Activated CD4-positive, CD25-positive, alpha-beta regulatory T cell (primary cell): ENCODE data around the gene POGK.
"Not testable (repeated sequence)": the region's sequence is repeated elsewhere in the genome, so short reads cannot be mapped to it uniquely, and the experiment has no call there.

Experiments used
- DNase-seq, 4 experiments: peaks; one replicate each; lab custom pipeline; 2025; lab: John Stamatoyannopoulos, UW

Gene POGK

DNA sequence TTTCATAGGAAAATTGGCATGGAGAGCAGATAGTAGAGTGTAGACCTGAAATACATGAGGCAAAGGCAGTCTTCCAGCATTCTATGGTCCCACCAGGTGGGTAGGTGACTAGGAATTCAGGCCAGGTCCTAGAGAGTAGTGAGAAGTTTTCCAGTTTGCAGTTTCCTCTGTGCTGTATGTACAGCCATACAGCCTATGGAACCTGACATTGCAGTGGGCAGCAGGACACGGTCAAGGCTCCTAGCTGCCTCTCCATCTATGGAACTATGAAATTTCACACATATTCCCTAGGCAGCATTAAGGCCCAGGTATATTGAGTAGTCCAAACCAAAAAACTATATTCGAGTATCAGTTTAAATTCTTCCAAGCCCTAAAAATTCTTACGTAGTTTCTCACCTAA lies 16.3 kb downstream of the POGK start:
- DNase-seq, result no peak

DNA sequence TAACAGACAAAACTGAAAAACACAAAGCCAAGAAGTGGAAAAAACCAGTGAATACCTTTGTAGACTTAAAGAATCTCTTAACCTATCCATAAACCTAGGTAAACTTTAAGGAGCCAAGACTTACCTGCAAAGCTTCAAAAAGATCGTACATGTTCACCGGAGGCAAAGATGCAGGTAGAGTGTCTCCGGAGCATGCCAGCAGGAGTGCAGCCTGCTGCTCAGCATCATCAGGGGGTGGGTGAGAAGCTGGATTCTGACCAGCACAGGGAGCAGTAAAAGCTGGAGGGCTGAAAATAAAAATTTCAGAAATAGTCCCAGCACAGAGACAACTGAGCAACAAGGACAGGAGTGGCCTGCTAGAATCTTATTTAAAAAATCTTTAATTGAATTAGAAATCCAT lies 18.7 kb downstream of the POGK start:
- no peak for DNase-seq

DNA sequence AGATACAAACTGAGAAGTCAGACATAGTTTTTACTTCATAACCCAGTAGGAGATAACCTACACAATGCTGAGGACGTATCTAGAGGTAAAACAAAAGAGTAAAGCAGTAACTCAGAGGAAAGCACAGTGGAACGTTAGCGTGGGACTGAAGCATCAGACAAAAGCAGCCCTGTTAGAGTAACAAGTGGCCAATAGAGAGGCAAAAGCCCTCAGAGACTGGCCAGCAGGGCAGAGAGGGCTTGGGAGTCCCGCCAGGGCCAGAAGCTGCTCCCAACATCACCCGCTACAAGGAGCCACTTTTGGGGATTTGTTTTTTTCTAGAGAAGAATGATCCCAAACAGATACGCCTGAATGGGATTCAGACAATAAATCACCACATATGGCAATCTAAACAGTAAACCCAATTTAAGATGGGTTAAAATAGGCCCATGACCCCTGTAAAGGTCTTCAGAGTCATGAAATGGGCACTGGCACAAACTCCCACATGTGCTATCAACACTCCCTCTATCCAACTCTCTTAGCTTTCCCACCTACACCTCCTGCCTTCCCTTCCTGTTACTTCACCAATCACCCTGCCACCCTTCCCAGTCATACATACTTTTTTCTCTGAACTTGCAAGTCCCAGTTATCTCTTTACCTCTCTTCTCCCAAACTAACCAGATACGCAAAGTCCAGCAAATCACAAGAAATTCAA lies 19.6 kb downstream of the POGK start:
- DNase-seq, result no peak

GRCh38 chr1:166859597-166859996 lies 20.3 kb downstream of the POGK start:
- no peak for DNase-seq

- DNase-seq, result no peak
Measured at GRCh38 chr1:166865926-166866325, 26.7 kb downstream of the POGK start.

- no peak for DNase-seq
Measured at GRCh38 chr1:166868639-166869038, 29.4 kb downstream of the POGK start.

DNA sequence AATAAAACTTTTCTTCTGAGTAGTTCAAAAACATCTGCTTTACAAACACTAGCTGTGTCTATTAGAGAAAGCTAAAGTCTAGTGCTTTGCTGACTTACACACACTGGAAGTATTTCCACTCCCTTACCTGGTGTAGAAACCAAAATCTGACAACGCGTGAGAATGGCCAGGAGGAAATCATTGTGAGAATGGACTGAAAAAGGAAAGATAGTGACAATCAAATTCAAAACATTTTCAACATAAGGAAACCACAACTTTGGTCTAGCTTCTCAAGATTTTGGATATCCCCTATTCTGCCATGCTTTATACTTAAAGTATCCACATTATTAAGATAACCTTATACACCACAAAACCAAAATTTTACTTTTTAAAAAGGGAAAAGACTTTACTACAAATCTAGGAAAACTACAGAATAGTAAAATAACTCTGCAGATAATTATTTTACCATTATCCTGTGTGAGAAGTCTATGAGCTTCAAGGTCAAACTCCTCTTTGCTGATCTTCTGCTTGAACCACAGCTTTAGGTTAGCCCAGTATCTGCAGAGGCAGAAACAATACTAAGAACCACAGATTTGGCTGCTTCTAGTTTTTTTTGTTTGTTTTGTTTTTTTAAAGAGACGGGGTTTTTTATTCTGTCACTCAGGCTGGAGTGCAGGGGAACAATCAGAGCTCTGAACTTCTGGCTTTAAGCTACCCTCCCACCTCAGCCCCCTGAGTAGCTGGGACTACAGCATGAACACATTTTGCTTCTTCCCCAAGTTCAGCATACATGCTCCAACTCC lies 30.2 kb downstream of the POGK start:
- DNase-seq, result no peak

- DNase-seq, result no peak
Measured at GRCh38 chr1:166870584-166870983, 31.3 kb downstream of the POGK start.

- DNase-seq, result no peak
Measured at GRCh38 chr1:166874464-166874863, 35.2 kb downstream of the POGK start.

GRCh38 chr1:166875302-166875733 lies 36.0 kb downstream of the POGK start:
- DNase-seq, result no peak

DNA sequence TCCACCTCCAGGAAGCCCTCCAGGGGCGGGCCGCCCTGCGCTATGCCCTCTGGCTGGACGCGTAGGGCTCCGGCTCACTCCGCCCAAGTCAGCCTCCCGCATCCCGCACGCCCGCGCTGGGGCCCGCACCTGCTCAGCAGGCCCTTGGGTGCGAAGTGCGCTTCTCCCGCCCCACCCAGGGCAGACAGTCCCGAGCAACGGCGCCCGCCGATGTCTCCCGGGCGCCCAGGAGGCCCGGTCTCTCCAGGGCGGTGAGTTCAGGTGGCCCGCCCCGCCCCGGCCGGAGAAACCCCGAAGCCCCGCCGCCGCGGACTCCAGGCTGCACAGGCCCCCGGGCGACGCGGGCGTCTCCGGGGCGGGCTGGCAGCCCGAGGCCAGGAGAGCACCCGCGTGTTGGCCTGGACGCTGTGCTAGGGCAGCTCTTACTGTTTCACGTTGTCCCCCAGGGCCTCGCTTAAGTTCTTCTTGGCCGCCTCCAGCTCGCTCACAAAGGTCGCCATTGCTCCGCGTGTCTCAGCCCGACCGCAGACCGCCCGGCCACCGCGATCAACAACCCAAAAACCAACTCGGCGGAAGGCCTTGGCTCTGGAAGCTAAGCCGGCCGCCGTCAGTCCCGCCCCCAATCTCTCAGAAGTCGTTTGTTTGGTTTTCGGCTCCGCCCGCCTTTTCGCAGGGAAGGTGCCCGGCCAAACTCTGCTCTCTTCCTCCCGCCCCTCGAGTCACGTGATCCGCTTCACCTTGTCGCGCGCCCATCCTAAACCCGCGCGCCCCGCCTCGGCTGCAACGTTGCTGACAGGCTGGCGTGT lies 36.7 kb downstream of the POGK start, which contains the start of gene TADA1:
TADA1 (minus strand) TSS at position 531 of the 806 bp plus-strand sequence; CDS start at position 500, 31 bp downstream.
- DNase-seq, result peak; percentile 91 to 98 (median 95)

- no peak for DNase-seq
Measured at GRCh38 chr1:166876540-166876838, 37.2 kb downstream of the POGK start.

- not testable (repeated sequence) for DNase-seq
Measured at GRCh38 chr1:166878173-166878917, 39.1 kb downstream of the POGK start.

DNA sequence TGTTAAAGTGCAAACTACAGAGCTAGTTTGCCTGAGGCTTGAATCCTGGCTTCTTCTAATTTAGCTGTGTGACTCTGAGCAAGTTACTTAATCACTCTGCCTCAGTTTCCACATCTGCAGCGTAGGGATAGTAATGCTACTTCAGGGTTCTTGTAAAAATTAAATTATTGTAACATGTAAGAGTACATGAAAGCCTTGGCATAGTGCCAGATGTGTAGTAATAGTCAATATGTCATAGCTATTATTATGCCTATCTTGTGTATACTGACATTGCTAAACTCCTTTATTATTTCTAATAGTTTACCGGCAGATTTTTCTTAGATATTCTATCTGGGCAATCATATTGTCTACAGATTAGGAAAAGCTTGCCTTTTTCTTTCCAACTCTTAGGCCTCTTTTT lies 43.6 kb downstream of the POGK start:
- no peak for DNase-seq

- DNase-seq, result peak in 1 of 4 experiments; percentile 5
Measured at GRCh38 chr1:166884040-166884642, 44.9 kb downstream of the POGK start.

DNA sequence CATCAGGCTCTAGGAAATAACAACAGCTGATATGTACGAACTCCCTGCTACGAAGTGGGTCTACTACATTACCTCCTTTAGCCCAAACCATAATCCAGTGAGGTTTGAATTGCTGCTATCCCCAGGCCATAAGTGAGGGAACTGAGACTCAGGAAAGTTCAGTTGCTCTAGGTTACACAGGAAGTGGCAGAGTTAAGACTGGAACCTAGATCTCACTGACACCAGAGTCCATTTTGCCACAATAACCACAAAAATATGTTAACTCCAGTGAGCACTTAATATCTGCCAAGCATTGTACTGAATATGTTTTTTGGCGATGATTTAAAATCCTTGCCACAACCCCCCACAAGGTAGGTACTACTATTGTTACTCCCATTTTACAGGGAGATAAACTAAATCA lies 45.7 kb downstream of the POGK start:
- DNase-seq, result no peak

GRCh38 chr1:166888373-166889111 lies 49.3 kb downstream of the POGK start:
- DNase-seq, result no peak

- no peak for DNase-seq
Measured at GRCh38 chr1:166889776-166890175, 50.5 kb downstream of the POGK start.

DNA sequence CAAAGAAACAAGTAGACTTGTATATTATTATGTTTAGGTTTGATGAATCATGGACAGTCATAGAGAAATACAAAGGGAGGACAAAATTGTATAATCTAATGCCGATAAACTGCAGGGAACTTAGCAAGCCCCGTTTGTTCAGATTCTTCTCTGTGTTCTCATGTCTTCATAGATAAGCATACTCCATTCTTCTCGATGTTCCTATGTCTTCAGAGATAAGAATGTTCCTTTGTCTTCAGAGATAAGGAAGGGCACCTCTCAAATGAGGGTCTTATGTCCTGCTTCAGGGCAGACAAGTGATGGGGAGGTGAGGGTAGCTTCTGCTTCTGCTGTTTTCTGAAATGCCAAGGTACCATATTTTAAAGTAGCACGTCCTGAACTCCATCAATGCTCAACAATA lies 56.5 kb downstream of the POGK start:
- no peak for DNase-seq

- DNase-seq, result no peak
Measured at GRCh38 chr1:166899769-166900168, 60.5 kb downstream of the POGK start.

DNA sequence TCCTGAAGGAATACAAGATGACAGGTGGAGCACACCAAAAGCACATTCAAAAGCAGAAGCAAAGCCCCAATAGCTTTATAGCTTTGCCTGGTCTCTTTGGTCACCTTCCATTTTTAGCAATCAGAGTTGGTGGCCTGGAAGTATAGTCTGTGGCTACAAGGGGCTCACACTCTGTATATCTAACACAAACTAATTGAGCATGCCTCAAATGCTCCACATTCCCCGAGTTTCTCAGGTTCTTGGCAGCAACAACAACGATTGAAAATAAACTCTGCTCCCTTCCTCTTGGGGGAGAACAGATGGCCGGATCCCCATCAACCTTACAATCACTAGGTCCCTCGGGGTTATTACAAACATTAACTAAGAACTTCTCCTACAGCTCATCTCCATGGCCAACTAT lies 61.7 kb downstream of the POGK start:
- DNase-seq, result no peak
